Activated CD8-positive, alpha-beta memory T cell treated with anti-CD3 and anti-CD28 coated beads for 4 hours (primary cell): ENCODE results near the gene SRP68.
"Not testable (repeated sequence)": the region's sequence is repeated elsewhere in the genome, so short reads cannot be mapped to it uniquely, and the experiment has no call there.

Experiments
- DNase-seq, 2 donors: peaks; one replicate each; pipeline ENCODE4 v3.0.0-alpha.2; 2020; ENCODE audit warnings: low read depth in 2 of 2

SRP68 gene

DNA sequence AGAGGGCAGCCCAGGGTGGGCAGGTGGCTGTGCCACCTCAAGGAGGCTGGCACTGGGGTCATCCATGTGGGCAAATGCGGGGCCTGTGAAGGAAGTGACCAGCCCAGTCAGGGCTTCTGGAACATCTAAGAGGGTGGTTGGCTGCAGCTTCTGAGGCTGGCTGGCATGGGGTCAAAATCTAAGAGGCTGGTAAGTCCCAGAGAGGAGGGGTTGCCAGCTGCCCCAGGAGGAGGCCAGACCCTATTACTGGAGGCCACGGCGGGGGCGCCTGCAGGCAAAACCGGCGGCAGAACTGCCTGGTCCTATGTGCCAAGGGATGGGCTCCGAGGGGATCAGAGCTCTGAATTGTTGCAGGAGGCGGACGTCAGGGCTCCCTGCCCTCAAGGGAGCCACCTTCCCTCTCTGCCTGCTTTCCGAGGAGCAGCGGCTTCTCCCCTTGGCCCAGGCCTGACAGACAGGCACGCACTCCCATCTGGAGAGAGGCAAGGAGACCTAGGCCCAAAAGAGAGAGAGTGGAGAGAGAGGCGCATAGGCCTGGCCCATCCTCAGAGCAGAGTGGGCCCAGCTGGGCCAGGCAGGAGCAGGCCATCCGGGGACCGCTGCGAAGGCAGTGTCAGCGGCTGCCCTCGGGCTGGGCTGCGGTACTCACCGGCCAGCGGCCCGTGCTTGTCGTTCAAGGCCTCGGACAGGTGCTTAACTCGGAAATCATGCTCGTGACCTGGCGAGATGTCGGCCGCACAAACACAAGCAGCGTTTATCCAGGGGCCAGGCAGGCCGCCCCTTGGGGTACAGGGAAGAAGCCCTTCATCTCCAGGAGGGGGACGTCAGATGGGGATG, 17.6 kb upstream of the SRP68 start:
- DNase-seq: no peak

DNA sequence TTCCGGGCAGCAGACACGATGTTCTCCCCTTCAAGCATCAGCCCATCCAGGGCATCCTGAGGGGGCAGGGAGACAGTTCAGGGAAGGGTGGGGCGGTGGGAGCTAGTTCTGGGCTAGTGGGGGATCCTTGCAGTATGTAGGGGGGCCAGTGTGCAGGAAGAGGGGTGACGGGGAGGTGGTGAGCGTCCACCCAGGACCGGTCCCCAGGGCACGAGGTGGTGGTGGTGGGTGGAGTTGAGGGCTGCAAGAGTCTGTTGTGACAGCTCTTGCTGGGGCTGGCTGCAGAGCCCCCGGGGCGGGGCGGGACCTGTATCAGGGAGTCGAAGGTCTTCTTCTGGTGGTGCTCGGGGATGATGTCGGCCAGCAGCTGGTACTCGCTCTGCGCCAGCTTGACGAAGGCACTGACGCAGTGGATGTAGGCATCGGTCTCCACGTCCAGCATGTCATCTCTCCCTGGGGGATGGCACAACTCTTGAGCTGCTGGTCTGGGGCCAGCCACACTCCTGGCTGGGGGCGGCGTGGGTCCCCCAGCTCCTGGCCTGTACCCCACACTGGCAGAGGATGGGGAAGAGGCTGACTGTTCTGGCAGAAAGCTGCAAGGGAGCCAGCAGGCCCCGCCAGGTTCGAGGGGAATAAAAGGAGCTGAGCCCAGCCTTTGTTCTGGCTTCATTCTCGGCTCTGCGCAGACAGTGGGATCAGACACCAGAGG, 16.7 kb upstream of the SRP68 start:
- no peak for DNase-seq

DNA sequence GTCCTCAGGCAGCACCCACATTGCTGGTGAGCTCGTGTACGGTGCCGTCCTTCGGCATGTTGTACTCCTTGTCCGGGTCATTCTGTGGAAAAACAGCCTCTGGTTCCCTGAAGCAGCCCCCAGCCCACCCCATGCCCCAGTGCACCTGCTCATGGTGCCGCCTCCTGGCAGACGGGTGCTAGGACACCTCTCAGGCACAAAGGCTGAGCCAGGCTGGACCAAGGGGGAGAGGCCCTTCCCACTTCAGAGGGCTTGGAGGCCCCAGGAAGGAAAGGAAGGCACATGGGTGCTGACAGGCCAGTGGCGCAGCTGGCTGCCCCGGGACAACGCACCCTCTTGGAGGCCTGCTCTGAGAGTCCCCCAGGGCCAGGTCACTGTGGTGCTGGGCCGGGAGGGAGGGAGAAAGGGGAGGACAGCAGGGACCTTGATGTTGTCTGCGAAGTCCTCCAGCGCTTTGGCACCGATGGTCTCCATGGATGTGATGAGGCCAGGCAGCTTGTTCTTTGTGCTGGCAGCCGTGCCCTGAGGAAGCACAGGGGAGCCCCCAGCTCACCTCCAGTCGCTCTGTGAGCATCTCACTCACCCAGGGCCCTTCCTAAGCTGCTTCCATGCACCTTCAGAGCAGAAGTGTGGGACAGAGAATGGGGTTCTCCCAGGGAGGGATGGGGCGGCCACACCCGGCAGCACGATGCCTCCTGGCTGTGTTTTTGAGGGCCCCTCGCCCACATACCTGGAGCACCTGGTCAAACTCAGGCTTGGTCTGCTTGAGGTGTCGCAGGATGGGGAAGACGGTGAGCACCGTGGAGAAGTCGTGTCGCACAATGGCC, 15.9 kb upstream of the SRP68 start:
- no peak for DNase-seq

DNA sequence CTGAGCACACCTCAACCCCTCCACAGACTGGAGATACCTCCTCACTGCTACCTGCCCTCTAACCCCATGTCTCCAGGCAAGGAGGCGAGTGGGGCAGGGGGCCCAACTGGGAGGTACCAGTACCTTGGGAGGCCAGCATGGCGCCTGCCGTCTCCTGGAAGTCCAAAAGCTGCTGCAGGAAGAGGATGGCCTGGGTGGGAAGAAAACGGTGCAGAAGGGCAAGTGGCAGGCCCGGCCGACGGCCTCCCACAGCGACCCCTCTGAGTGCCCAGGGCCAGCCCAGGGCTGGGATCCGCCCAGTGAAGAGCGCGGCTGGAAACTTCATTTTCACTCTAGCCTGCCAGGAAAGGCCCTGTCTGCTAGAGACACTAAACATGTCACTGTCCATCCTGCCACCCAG, 15.2 kb upstream of the SRP68 start:
- no peak for DNase-seq

DNA sequence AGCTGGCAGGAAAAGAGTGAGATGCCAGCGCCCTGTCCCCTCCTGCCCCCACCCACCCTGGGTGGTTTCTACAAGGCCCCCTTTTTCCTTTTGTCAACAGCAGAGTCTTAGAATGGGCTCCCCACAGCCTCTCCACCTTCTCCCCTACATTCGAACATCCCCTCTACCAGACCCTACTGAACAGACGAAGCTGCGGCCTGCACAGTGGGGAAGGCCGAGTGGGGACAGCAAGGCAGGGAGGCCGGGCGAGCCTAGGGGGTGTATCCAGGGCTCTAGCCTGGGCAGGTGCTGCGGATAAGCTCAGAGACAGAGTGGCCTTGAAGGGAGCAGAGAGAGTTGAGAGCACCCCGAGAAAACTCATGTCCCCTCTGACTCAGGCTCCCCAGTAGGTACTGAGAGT, 14.1 kb upstream of the SRP68 start:
- no peak for DNase-seq

DNA sequence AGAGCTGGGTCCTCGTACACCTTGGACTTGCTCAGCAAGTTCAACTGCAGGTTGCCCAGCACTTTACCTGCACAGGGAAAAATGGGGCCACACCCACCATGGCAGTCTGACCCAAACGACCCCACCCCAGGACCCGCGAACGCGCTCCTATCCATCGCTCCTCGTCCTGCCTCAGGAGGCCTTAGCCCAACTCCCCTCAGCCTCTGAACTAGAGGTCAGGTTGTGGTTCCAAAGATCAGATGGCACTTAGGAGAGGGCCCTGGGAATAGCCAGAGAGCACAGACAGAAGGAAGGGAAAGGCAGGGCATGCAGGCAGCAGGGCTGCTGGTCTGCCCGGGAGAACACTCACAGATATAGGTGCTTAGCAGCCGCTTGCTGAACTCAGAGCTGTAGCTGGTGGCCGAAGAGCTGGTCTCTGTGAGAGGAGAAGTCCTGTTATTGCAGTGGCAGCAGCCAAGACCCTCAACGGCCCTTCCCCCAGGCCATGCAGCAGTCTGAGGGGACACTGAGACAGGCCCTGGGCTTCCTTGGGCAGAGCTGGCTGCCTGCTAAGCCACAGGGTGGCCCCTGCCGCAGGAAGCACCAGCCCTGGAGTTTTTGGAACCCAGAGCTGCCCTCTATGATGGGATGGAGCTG, 13.5 kb upstream of the SRP68 start:
- DNase-seq: no peak

DNA sequence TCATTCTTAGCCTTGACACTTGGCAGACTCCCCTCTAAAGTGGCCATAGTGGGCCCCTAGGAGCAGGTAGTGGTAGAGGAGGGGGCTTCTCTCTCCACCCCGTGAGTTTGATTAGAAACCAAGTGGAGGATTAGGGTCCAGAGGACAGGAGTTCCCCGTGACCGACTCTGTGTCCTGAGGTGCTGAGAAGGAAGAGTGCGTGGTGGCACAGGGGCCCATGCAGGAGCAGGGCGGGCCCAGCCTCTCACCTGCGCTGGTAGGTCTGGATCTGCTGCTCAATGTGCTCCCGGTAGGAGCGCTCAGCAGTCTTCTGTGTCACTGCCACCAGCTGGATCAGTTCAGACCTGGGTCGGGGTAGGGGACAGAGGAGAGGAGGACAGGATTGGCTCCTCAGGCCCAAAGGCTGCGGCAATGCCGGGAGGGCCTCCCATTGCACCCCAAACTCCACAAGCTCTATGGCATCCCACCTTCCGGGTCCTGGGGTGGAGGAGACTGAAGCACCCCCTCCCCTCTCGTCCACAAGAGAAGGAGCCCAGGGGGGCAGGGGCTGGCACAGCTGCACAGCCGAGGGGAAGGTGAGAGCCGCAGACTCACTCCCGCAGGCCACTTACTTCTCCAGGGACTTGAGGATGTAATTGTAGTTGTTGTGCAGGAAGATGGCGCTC, 12.9 kb upstream of the SRP68 start:
- no peak for DNase-seq

DNA sequence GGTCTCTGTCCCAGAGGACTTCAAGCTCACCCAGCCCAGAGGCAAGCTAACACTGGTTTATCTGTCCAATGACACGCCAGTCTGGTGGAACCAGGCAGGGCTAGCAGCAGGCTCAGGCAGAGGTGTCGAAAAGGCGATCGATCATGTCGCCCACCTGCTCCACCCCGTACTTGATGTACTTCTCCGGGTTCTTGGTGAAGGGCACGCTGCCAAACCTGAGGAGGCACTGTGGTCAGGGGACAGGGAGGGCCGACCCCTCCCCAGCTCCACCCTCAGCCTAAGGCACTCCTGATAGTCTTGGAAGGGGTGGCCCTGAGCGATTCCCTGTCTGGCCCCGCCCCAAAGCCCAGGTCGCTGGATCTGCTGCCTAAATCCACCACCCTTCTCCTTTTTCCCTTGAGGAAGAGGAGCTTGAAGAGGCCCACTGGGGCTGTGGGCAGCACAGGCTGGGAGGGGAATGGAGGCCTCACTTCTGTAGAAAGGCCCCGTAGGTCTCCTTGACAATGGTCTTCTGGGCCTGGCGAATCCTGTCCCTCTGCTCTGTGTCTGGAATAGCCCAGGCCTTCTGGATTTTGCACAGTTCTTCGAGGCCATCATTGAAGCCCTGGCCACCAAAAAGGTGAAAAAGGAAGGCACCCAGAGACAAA, 11.3 kb upstream of the SRP68 start:
- DNase-seq: no peak

DNA sequence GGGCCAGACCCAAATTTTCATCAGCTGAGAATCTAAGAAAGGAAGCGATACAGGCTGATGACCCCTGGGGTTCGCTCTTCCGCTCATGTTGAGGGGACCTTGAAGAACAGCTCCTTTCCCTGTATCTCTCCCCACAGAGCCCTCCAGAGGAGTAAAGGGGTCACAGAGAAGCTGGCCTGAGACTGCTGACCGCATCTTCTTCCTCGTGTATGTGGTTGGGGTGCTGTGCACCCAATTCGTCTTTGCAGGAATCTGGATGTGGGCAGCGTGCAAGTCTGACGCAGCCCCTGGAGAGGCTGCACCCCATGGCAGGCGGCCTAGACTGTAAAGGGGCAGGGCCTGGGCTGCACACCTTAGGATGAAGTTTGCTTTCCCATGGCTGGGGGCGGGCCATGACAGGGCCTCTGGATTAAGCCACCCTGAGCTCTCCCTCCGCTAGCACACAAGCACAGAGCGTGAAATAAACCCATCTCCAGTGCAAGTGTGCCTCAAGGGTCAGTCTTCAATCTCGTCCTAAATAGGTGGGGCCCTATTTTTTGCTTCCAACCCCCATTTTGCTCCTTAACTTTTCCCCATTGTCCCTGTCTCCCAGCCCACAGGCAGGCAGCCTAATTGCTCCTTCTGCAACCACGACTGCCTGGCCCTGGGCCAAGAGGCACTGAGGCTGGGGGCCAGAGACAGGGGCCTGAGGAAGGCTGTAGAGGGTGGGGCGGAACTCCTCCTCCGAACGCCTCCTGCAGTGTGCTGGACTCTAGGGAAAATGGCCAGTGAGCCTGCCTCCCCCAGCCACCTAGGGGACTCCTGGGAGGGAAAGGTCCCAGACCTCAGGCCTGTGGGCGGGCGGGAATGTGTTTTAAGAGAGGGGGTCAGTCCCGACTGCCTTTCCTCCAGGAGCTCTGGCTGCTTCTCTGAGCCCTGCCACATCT, 10.3 kb upstream of the SRP68 start:
- no peak for DNase-seq

DNA sequence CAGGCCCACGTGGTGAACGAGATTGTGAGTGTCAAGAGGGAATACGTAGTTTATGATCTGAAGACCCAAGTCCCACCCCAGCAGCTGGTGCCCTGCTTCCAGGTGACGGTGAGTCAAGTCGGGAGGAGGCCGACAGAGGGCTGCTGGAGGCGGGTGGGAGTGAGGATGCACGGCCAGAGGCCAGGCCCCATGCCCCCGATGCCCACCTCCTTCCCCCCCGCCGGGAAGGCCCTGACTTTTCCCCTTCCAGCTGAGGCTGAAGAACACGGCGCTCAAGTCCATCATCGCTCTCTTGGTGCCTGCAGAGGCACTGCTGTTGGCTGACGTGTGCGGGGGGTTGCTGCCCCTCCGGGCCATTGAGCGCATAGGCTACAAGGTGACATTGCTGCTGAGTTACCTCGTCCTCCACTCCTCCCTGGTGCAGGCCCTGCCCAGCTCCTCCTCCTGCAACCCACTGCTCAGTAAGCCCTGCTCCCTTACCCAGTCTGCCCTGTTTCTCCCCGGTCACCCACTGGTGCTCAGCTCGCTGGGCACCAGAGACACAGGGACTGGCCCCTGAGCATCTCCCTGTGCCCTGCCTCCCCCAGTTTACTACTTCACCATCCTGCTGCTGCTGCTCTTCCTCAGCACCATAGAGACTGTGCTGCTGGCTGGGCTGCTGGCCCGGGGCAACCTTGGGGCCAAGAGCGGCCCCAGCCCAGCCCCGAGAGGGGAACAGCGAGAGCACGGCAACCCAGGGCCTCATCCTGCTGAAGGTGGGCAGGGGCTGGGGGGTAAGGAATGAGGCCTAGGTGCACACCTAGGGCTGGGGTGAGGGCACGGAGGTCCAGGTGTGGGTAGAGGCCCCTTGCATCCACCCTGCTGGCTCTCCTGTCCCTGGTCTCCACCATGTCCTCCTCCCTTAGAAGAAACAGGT, 9.2 kb upstream of the SRP68 start:
- DNase-seq: no peak

DNA sequence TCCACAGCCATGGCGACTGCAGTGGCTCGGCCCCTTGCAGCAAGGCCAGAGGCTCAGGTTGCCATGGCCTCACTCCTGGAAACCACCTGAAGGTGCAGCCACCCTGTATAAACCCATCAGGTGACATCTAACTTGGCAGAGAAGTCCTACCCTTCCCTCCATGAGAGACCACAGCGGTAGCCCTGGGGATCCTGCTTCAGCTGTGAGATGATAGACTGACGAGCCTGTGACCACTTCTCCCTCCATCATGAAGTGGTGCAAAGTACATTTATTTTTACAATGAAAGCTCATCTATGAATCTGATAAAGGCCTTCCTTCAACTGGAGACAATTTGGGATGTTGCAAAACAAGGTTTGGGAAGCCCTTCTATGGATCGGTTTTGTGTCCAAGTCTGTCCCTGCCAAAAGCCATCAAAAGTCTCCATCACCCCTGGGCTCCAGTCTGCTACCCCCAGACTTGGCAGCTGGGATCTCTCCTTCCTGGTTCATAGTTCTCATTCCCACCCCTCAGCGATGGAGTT, 8.5 kb upstream of the SRP68 start:
- DNase-seq: no peak

DNA sequence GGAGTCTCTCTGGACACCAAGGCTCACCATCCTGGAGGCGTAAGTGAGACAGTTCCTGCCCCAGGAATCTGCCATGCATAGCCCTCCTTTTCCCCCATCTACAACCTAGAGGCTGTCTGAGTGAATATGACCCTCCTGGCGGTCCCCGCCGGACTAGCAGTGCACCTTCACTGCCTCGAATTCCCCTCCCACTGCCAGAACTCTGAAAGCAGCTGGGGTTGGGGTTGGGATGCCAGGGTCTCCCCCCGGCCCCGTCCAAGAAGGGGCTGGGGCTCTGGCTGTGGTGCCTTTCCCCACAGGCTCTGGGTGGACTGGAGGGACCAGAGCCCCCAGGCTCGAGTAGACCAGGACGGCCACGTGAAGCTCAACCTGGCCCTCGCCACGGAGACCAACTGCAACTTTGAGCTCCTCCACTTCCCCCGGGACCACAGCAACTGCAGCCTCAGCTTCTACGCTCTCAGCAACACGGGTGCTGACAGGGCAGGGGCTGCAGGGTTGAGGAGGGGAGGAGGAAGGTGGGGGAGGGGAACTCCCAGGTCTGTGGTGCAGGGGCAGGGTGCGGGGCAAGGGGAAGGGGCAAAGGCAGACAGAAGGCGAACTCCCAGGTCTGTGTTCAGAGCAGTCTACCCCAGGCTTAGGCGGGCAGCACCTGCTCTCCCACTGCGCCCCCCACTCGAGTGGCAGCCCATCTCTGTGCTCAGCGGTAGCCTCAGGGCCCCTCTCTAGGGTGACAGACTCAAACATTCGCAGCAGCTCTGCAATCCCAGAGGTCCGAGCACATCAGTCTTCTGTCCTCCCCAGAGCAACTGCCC, 7.8 kb upstream of the SRP68 start:
- no peak for DNase-seq

DNA sequence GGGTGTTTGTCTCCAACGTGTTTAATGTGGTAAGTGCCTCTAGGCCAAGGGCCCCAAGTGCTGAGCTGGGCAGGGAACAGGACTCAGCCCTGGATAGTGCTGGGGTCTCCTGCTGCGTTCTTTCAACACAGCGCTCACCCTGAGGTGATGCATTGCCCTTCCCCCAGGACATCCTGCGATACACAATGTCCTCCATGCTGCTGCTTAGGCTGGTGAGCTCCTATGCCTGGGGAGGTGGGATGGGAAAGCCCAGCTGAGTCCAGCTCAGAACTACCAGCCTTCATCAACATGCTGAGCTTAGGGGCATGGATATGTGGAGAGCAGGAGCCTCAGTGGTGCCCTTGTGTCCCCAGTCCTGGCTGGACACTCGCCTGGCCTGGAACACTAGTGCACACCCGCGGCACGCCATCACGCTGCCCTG, 7.2 kb upstream of the SRP68 start:
- DNase-seq: no peak

DNA sequence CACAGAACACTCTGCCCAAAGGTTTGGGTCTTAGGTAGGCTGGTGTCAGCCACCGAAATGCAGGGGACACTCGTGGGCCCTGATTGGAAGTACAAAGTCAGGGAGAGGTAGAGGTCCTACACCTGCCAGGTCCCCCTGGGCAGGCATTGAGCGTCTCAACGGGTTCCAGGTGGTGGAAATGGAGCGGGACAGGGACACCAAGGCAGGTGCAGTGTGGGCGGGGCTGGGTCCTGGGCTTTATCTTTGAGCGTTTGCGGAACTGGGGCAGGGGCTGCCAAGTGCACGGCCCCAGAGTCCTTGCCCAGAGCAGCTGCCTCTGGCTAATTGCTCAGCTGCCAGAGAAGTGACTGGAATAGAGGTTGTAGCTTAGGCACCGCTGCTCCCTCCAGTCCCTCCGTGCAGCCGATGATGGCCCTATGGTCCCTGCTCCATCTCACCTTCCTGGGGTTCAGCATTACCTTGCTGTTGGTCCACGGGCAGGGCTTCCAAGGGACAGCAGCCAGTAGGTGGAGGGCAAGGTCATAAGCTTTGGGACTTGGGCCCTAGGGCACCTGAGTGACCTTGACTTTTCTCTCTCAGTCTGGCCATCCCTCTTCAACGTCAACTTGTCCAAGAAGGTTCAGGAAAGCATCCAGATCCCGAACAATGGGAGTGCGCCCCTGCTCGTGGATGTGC, 6.7 kb upstream of the SRP68 start, which contains the start of gene ZACN:
Gene ZACN, plus strand, starts transcription at position 323 of the 675 bp plus-strand sequence. Its CDS starts 83 bp downstream, at position 406.
- no peak for DNase-seq

DNA sequence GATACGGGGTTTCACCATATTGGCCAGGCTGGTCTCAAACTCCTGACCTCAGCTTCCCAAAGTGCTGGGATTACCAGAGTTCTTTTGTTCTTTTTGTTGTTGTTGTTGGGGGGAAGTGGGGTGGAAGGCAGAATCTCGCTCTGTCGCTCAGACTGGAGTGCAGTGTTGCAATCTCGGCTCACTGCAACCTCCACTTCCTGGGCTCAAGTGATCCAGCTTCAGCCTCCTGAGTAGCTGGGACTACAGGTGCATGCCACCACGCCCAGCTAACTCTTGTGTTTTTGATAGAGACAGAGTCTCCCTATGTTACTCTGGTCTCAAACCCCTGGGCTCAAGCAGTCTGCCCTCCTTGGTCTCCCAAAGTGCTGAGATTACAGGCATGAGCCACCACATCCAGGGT, 6.1 kb upstream of the SRP68 start:
- DNase-seq: not testable (repeated sequence)

DNA sequence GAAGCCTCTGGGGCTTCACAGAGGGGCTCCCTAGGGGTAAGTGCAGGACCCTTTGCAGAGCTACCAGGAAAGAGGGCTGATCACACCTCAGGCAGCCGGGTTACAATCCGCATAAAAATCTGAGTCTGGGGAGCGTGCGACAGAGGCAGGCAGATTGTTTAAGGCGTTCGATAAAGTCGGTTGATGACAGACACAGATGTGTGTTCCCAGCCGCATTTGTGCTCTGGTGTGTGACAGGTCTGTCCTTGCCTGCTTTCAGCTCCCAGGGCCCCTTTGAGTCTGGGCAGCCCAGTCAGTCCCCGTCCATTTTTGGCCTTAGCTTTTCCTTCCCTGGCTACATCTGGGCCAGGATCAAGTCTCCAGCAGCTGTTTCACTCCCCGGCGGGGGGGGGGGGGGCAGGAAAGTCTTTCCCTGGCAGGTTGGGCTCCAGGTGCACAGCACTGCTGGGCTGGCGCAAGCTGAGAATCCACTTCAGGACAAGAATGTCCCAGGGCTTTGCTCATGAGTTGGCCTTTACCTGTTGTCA, 5.3 kb upstream of the SRP68 start:
- DNase-seq: no peak
